ENCODE measurements around the gene XKR3.

DNA sequence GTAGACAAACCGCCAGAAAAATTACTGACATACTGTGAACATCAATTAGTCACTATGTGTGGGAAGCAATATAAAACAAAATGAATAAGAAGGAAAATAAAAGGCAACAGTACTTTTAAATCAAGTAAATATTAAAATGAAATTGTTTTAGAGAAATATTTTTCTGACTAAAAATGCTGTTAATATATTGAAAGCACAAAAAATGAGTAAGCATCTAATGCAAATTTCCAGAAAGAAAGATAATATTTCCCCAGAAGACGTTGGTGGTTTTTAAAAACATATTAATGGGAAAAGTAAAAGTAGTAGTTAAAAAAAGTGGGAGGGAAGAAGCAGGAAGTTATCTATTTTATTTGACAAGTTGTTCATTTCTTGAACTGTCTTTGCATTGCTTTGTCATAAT lies 16.5 kb downstream of the XKR3 start:
- TF ChIP-seq, protein P1, sequence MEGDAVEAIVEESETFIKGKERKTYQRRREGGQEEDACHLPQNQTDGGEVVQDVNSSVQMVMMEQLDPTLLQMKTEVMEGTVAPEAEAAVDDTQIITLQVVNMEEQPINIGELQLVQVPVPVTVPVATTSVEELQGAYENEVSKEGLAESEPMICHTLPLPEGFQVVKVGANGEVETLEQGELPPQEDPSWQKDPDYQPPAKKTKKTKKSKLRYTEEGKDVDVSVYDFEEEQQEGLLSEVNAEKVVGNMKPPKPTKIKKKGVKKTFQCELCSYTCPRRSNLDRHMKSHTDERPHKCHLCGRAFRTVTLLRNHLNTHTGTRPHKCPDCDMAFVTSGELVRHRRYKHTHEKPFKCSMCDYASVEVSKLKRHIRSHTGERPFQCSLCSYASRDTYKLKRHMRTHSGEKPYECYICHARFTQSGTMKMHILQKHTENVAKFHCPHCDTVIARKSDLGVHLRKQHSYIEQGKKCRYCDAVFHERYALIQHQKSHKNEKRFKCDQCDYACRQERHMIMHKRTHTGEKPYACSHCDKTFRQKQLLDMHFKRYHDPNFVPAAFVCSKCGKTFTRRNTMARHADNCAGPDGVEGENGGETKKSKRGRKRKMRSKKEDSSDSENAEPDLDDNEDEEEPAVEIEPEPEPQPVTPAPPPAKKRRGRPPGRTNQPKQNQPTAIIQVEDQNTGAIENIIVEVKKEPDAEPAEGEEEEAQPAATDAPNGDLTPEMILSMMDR (conservative IDR thresholded peaks at IDR 0.05; ENCODE audit: low read depth in 2 of 2): no peak
- TF ChIP-seq EZH2 (IDR thresholded peaks at IDR 0.05; ENCODE audit: low read depth, unreplicated experiment) (no peak), POLR2AphosphoS5 (IDR thresholded peaks at IDR 0.05; ENCODE audit: low read depth) (no peak), EZH2phosphoT487 (IDR thresholded peaks at IDR 0.05; ENCODE audit: unreplicated experiment) (no peak)
- TF ChIP-seq, protein P2, sequence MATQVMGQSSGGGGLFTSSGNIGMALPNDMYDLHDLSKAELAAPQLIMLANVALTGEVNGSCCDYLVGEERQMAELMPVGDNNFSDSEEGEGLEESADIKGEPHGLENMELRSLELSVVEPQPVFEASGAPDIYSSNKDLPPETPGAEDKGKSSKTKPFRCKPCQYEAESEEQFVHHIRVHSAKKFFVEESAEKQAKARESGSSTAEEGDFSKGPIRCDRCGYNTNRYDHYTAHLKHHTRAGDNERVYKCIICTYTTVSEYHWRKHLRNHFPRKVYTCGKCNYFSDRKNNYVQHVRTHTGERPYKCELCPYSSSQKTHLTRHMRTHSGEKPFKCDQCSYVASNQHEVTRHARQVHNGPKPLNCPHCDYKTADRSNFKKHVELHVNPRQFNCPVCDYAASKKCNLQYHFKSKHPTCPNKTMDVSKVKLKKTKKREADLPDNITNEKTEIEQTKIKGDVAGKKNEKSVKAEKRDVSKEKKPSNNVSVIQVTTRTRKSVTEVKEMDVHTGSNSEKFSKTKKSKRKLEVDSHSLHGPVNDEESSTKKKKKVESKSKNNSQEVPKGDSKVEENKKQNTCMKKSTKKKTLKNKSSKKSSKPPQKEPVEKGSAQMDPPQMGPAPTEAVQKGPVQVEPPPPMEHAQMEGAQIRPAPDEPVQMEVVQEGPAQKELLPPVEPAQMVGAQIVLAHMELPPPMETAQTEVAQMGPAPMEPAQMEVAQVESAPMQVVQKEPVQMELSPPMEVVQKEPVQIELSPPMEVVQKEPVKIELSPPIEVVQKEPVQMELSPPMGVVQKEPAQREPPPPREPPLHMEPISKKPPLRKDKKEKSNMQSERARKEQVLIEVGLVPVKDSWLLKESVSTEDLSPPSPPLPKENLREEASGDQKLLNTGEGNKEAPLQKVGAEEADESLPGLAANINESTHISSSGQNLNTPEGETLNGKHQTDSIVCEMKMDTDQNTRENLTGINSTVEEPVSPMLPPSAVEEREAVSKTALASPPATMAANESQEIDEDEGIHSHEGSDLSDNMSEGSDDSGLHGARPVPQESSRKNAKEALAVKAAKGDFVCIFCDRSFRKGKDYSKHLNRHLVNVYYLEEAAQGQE (IDR thresholded peaks at IDR 0.05; ENCODE audit: unreplicated experiment): no peak

Data from GM23338 (cell line).